ENCODE data around the gene CACNA1H.

Gene CACNA1H

DNA sequence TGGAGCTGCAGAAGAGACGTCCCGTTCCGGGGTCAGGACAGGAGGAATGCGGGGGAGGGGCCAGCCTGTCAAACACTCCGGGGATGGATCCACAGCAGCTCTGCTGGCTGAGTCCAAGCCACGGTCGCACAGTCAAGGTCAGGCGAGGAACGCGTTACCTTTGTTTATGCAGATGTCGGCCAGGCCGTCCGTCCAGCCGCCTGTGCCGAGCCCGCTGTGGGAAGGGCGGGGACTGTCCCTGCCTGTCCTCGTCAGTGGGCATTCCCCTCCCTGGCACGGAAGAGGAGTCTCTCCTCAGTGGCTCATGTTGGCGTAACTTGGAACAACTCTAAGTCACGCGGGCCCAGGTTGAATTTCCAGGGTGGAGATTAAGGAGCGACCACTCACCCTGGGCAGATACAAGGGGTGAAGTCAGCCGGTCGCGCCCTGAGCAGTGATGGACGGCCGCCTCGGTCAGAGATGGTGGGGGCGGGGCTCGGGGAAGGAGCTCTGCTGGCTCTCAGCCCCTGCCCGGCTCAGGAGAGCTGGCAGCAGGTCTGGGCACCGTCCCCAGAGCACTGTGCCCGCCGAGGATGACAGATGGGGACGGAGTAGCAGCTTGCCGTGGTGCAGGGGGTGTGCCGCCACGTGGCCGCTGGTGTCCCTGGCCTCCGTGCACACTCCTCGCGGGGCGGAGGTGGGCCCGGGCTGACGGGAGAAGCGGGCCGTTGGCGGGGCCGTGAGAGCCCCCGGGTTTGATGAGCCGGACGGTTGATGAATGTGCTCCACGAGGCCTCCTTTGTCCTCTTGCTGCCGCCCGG lies 7.3 kb downstream of the CACNA1H start:
- TF ChIP-seq, protein P1, sequence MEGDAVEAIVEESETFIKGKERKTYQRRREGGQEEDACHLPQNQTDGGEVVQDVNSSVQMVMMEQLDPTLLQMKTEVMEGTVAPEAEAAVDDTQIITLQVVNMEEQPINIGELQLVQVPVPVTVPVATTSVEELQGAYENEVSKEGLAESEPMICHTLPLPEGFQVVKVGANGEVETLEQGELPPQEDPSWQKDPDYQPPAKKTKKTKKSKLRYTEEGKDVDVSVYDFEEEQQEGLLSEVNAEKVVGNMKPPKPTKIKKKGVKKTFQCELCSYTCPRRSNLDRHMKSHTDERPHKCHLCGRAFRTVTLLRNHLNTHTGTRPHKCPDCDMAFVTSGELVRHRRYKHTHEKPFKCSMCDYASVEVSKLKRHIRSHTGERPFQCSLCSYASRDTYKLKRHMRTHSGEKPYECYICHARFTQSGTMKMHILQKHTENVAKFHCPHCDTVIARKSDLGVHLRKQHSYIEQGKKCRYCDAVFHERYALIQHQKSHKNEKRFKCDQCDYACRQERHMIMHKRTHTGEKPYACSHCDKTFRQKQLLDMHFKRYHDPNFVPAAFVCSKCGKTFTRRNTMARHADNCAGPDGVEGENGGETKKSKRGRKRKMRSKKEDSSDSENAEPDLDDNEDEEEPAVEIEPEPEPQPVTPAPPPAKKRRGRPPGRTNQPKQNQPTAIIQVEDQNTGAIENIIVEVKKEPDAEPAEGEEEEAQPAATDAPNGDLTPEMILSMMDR (conservative IDR thresholded peaks at IDR 0.05) = no peak
- peak overlapping the region; percentile 68 for H3K27ac ChIP-seq

DNA sequence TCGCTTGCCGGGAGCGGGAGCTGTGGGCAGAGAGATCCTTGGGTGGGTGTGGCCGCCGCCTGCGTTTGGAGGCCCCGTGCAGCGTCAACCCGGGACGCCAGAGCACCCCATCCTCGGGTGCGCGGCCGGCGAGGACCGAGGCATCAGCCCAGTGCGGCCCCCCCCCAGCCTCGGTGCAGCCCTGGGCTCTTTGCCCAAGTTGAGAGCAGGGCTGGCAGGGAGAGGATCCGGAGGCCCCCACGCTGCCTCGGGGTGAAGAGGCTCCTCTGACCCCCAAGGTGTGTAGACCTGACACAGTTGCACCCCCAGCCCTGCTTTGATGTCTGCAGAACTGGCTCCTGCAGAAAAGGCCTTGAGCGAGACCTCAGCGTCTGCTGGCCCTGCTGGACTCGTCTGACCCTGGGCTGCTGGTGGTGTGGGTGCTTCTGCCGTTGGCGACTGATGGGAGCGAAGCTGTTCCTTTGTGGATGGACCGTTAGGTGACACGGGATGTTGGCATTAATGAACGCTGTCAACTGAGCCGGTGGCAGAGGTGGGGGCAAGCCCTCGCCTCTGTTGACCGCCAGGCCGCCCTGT lies 8.0 kb downstream of the CACNA1H start:
- H3K27ac ChIP-seq = peak overlapping the region; percentile 68
- TF ChIP-seq, protein P1 (conservative IDR thresholded peaks at IDR 0.05) = no peak

DNA sequence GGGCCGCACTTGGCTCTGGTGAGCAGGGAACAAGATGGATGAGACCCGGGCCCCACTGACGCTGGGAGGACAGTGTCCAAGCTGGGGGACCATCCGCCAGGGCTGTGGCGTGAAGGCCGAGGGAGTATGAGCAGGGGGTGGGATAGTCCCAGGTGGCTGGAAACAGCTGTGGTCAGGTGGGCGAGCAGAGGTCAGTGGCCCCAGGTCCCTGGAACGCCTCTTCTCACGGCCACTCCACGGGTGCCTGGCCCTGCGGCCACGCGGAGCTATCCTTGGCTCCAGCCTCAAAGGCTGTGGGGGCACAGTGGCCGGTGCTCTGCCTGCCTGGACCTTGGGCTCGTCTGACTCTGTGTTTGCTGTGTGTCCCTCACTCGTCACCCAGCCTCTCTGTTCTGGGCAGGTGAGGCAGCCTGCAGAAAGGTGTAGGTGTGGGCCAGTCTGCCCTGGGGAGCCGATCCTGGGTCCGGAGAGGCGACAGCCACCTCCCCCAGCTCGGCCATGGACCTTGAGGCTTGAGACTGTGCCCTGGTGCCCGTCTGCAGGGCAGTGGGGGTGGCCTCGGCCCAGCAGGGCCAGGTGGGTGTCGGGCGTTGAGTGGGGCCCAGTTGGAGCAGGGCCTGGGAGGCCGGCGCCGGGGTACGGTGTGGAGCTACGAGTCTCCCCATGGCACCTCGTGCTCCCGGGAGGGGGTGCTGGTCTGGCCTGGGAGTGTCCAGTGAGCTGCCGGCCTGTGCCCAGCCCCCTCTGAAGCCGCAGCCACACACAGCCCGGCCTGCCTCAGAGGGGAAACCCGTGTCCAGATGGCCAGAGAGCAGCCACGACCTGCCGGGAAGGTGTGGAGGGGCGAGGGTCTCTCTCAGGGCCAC lies 10.0 kb downstream of the CACNA1H start:
- TF ChIP-seq, protein P1 (conservative IDR thresholded peaks at IDR 0.05) = no peak
- no peak overlapping the region for H3K27ac ChIP-seq

DNA sequence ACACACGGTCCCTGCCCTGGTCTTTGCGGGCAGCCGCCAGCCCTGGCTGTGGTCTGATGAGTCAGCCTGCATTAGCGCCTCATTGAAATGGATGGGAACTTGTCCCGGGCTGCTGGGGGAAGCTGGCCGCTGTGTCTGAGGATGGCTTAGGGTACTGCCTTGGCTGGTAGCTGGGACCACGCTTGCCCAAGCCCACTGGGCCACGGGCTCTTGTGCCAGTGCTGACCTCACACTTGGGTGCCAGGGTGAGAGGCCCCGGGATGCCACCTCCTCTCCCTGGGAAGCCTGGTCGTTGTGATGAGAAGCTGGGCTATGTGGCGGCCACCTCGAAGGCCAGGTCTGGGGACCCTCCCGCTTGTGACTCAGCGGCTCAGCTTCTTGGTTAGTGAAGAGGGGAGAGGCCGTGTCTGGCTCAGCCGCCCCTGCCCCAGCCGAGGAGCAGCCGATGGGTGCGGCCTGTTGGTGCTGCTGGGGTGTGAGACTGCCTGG lies 10.7 kb downstream of the CACNA1H start:
- TF ChIP-seq, protein P1 (conservative IDR thresholded peaks at IDR 0.05) = no peak
- H3K27ac ChIP-seq = no peak overlapping the region

DNA sequence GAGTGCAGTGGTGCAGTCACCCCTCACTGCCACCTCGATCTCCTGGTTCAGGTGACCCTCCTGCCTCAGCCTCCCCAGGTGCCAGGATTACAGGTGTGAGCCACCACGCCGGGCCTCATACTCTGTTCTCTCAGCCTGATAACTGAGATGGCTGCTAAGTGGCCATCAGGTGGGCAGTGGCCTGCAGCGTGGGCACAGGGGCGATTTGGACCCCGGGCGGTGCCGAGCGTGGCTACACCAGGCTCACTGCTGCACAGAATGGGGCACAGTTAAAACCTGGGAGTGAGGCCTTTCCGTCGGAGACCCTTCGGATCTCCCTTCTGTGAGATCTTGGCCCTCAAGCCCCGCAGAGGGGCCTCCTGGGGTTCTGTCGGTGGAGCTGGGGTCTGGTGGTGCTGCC lies 11.5 kb downstream of the CACNA1H start:
- TF ChIP-seq, protein P1 (conservative IDR thresholded peaks at IDR 0.05) = no peak
- H3K27ac ChIP-seq = no peak overlapping the region

DNA sequence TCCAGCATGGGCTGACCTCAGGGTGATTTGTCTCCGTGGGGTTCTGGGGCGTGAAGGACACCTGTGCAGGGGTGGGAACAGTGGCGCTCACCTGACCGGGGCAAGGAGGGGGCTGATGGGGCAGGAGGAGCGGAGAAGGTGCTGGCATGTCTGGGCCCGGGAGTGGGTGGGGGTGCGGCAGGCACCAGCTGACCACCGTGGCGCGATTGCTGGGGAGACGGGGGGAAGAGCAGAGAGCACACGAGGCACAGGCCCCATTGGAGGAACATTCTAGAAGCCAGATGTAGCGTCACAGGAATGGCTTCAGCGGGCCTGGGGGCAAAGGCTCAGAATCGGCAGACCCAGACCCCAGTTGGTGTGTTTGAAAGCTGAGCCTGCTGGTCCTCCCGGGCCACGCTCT lies 12.1 kb downstream of the CACNA1H start:
- no peak overlapping the region for H3K27ac ChIP-seq
- TF ChIP-seq, protein P1 (conservative IDR thresholded peaks at IDR 0.05) = no peak

DNA sequence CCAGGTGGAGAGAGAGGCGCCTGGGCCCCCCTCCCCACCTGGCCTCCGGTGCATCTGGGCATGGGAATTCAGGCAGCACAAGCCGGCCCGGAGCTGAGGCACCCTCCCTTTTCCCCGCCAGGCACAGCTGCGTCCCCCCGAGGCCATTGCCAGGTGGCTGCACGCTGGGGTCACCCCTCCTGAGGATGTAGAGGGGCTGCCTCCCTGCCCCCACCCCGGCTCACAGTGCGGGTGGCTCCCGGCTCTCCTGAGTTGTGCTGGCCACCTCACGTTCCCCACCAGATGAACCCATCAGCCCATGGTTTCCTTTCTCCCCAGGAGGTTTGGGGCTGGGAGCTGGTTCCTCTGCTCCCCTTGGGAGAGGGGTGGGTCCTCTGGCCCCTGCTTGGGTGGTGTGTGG lies 12.6 kb downstream of the CACNA1H start:
- no peak overlapping the region for H3K27ac ChIP-seq
- TF ChIP-seq, protein P1 (conservative IDR thresholded peaks at IDR 0.05) = no peak
